Skeletal muscle satellite cell (primary cell): ENCODE data around the gene SPOP.

Source experiments
- H3K27me3 ChIP-seq: 2 replicates; pipeline ENCODE4 v1.7.0; 2013; ENCODE audit warnings: low read length; ENCODE audit not compliant: control insufficient read depth, insufficient read depth
- H3K36me3 ChIP-seq: 2 replicates; pipeline ENCODE4 v1.7.0; 2013; ENCODE audit warnings: mild to moderate bottlenecking, control low read depth, low read length; ENCODE audit not compliant: insufficient read depth
- H3K4me1 ChIP-seq: 2 replicates; pipeline ENCODE4 v1.7.0; 2013; ENCODE audit warnings: low read length; ENCODE audit not compliant: control insufficient read depth, insufficient read depth
- H3K4me2 ChIP-seq: 2 replicates; pipeline ENCODE4 v1.7.0; 2013; ENCODE audit warnings: mild to moderate bottlenecking, low read length
- H3K4me3 ChIP-seq: 2 replicates; pipeline ENCODE4 v1.7.0; 2013; ENCODE audit warnings: low read length
- H3K9ac ChIP-seq: 2 replicates; pipeline ENCODE4 v1.7.0; 2013; ENCODE audit warnings: mild to moderate bottlenecking, low read depth, low read length, moderate library complexity
- H3K9me3 ChIP-seq: replicated peaks from 2 replicates; pipeline ENCODE4 v1.7.0; 2013; ENCODE audit warnings: mild to moderate bottlenecking, control low read depth, low read length

SPOP gene

GRCh38 chr17:49630113-49630900 is 47.6 kb downstream of the SPOP start:
- Histone ChIP-seq H3K4me1 (peaks cover 17% of the 10 kb centered on the region), H3K27me3 (no peaks in the 10 kb centered on the region), H3K9me3 (no peaks in the 10 kb centered on the region), H3K4me2 (no peak overlapping the region), H3K36me3 (peaks cover 5% of the 10 kb centered on the region), H3K9ac (no peak overlapping the region), H3K4me3 (no peak overlapping the region)

GRCh38 chr17:49629447-49629846 is 48.5 kb downstream of the SPOP start:
- Histone ChIP-seq H3K9ac (no peak overlapping the region), H3K4me1 (peaks cover 12% of the 10 kb centered on the region), H3K4me3 (no peak overlapping the region), H3K36me3 (peaks cover 5% of the 10 kb centered on the region), H3K27me3 (no peaks in the 10 kb centered on the region), H3K4me2 (no peak overlapping the region), H3K9me3 (no peaks in the 10 kb centered on the region)

- Histone ChIP-seq H3K27me3 (no peaks in the 10 kb centered on the region), H3K4me1 (peaks cover 4% of the 10 kb centered on the region), H3K9ac (no peak overlapping the region), H3K4me3 (no peak overlapping the region), H3K9me3 (no peaks in the 10 kb centered on the region), H3K36me3 (peaks cover 25% of the 10 kb centered on the region), H3K4me2 (peak overlapping the region; percentile 45)
These were observed 53.0 kb downstream of the SPOP start for GRCh38 chr17:49624896-49625295.

- H3K9me3 ChIP-seq: no peaks in the 10 kb centered on the region
- H3K4me2 ChIP-seq: no peak overlapping the region
- peaks cover 38% of the 10 kb centered on the region for H3K36me3 ChIP-seq
- peaks cover 4% of the 10 kb centered on the region for H3K4me1 ChIP-seq
- H3K9ac ChIP-seq: no peak overlapping the region
- H3K27me3 ChIP-seq: no peaks in the 10 kb centered on the region
- no peak overlapping the region for H3K4me3 ChIP-seq
These were observed 55.9 kb downstream of the SPOP start for GRCh38 chr17:49621946-49622529.

GRCh38 chr17:49621420-49621819 is 56.5 kb downstream of the SPOP start:
- no peak overlapping the region for H3K4me2 ChIP-seq
- H3K4me3 ChIP-seq: no peak overlapping the region
- H3K27me3 ChIP-seq: no peaks in the 10 kb centered on the region
- no peaks in the 10 kb centered on the region for H3K9me3 ChIP-seq
- peaks cover 38% of the 10 kb centered on the region for H3K36me3 ChIP-seq
- peaks cover 4% of the 10 kb centered on the region for H3K4me1 ChIP-seq
- H3K9ac ChIP-seq: no peak overlapping the region

GRCh38 chr17:49618028-49618611 is 59.8 kb downstream of the SPOP start:
- Histone ChIP-seq H3K4me1 (no peaks in the 10 kb centered on the region), H3K4me3 (no peak overlapping the region), H3K9me3 (no peaks in the 10 kb centered on the region), H3K4me2 (no peak overlapping the region), H3K9ac (no peak overlapping the region), H3K27me3 (no peaks in the 10 kb centered on the region), H3K36me3 (peaks cover 45% of the 10 kb centered on the region)

- Histone ChIP-seq H3K9me3 (no peaks in the 10 kb centered on the region), H3K4me1 (no peaks in the 10 kb centered on the region), H3K4me2 (no peak overlapping the region), H3K9ac (no peak overlapping the region), H3K4me3 (no peak overlapping the region), H3K27me3 (no peaks in the 10 kb centered on the region), H3K36me3 (peaks cover 43% of the 10 kb centered on the region)
These were observed 61.2 kb downstream of the SPOP start for GRCh38 chr17:49616601-49617131.

- H3K4me3 ChIP-seq: no peak overlapping the region
- no peaks in the 10 kb centered on the region for H3K27me3 ChIP-seq
These were observed 61.8 kb downstream of the SPOP start for GRCh38 chr17:49616086-49616485.

GRCh38 chr17:49613182-49613800 is 64.6 kb downstream of the SPOP start:
- Histone ChIP-seq H3K27me3 (no peaks in the 10 kb centered on the region), H3K9me3 (no peaks in the 10 kb centered on the region), H3K4me3 (no peak overlapping the region), H3K4me2 (no peak overlapping the region), H3K9ac (no peak overlapping the region), H3K4me1 (no peaks in the 10 kb centered on the region), H3K36me3 (peaks cover 50% of the 10 kb centered on the region)

More at GRCh38 chr17:49616086-49616485, 61.8 kb downstream of the SPOP start:
- H3K9ac ChIP-seq: no peak overlapping the region
- H3K9me3 ChIP-seq: no peaks in the 10 kb centered on the region
- no peak overlapping the region for H3K4me2 ChIP-seq
- no peaks in the 10 kb centered on the region for H3K4me1 ChIP-seq
- H3K36me3 ChIP-seq: peaks cover 41% of the 10 kb centered on the region

GRCh38 chr17:49612726-49613125 is 65.2 kb downstream of the SPOP start:
- Histone ChIP-seq H3K9me3 (no peaks in the 10 kb centered on the region), H3K36me3 (peaks cover 49% of the 10 kb centered on the region)

GRCh38 chr17:49610883-49611584 is 66.9 kb downstream of the SPOP start:
- no peak overlapping the region for H3K4me2 ChIP-seq
- no peak overlapping the region for H3K4me3 ChIP-seq
- H3K4me1 ChIP-seq: no peaks in the 10 kb centered on the region
- no peaks in the 10 kb centered on the region for H3K9me3 ChIP-seq
- H3K9ac ChIP-seq: no peak overlapping the region
- no peaks in the 10 kb centered on the region for H3K27me3 ChIP-seq
- H3K36me3 ChIP-seq: peaks cover 61% of the 10 kb centered on the region

More at GRCh38 chr17:49612726-49613125, 65.2 kb downstream of the SPOP start:
- Histone ChIP-seq H3K9ac (no peak overlapping the region), H3K4me1 (no peaks in the 10 kb centered on the region), H3K4me3 (no peak overlapping the region), H3K4me2 (no peak overlapping the region), H3K27me3 (no peaks in the 10 kb centered on the region)
